Jurkat, Clone E6-1 (cell line): ENCODE results near the gene UNC5C.

Experiments
- DNase-seq: peaks from one replicate; pipeline ENCODE4 v3.0.0-alpha.2; 2011; ENCODE audit warnings: low read depth, low spot score
- H3K4me3 ChIP-seq: 2 replicates; pipeline ENCODE4 v1.5.1; 2011; ENCODE audit warnings: mild to moderate bottlenecking, low read length, control low read depth, moderate library complexity

Gene UNC5C

GRCh38 chr4:95499291-95499696 lies 49.5 kb downstream of the UNC5C start:
- H3K4me3 ChIP-seq = no peak overlapping the region
- DNase-seq = no peak

DNA sequence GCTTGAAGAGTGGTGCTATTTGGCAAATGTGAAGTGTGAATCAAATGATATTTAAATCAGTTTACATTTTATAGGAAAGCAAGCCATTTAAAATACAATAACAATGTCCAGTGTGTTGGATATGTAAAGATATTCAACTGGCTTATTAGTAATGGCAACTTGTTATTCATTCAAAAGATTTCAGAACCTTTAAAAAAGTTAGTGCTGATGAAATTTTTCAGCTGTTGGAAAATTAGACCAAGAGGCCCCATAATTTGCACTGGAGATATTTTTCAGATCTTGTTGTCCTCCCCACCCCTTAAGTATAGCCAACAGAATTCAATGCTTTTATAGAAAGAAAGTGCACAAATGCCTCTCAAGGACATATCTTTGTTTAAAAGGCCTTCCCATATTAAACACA lies 54.6 kb downstream of the UNC5C start:
- no peak overlapping the region for H3K4me3 ChIP-seq
- no peak for DNase-seq

DNA sequence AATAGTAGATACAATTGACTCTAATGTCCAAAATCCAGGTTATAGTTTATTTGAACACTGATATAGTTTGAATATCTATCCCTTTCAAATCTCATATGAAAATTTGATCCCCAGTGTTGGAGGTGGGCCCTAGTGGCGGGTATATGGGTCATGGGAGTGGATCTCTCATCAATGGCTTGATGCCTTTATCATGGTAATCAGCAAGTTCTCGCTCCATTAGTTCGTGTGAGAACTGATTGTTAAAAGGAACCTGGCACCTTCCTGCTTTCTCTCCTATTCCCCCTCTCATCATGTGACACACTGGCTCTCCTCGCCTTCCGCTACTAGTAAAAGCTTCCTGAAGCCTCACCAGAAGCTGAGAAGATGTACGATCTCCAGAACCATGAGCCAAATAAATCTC lies 70.1 kb downstream of the UNC5C start:
- H3K4me3 ChIP-seq = no peak overlapping the region
- no peak for DNase-seq

GRCh38 chr4:95476121-95476520 lies 72.7 kb downstream of the UNC5C start:
- no peak overlapping the region for H3K4me3 ChIP-seq
- DNase-seq = no peak

DNA sequence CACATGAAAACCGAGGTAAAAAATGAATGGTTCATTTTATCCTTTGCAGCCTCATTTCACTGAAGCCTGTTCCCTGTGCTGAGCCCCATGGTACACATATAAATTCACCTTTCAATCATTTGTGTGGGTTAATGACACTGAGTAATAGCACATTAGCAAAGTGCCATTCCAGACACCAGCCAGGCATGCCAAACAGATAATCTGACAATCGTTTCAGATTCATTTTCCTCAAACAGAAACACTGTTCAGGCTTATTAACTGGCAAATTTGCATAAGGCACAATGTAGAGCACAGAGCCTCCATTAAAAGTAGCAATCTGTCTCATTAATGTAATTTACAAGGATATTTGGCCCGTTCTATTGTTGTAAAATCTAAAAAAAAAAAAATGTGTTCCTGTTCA lies 76.2 kb downstream of the UNC5C start:
- H3K4me3 ChIP-seq = no peak overlapping the region
- no peak for DNase-seq

DNA sequence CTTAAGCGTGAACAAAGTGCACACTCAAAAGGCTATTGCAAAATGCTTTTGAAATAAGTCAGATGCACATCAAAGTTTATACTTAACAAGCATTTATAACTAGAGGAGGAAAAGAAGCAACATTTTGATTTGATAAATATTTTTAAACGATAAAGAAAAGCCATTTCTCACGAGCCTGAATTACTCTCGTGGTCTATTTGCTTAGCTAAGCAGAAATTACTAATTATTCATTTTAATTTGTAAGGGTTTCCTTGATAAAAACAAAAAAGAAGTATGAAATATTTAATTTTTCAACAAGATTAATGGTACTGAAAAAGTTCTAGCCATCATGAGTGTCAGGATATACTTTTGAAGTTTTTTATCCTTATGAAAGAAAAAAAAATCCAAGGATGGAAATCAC lies 78.2 kb downstream of the UNC5C start:
- no peak for DNase-seq

DNA sequence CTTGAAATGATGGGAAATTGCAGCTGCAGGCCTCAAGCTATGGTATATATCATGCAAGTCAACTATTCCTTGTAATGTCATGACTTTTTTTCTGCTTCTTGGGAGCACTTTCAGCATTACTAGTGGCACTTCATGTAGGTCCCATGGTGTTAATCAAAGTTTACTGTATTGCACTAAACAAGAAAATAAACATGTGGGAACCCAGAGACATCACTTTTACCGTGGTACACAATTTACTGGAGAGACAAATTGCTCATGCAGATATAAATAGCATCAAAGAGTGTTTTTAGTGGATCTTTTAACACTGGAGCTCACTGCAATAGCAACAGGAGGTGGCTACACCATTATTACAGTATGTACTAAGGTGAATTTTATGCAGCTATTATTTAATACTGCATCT lies 79.2 kb downstream of the UNC5C start:
- no peak overlapping the region for H3K4me3 ChIP-seq
- DNase-seq = no peak

More for the DNA sequence above, 78.2 kb downstream of the UNC5C start:
- H3K4me3 ChIP-seq = no peak overlapping the region

- DNase-seq = no peak
Observed at GRCh38 chr4:95466791-95467190, 82.0 kb downstream of the UNC5C start.

GRCh38 chr4:95465010-95465409 lies 83.8 kb downstream of the UNC5C start:
- no peak overlapping the region for H3K4me3 ChIP-seq
- DNase-seq = no peak

More at GRCh38 chr4:95466791-95467190, 82.0 kb downstream of the UNC5C start:
- H3K4me3 ChIP-seq = no peak overlapping the region

DNA sequence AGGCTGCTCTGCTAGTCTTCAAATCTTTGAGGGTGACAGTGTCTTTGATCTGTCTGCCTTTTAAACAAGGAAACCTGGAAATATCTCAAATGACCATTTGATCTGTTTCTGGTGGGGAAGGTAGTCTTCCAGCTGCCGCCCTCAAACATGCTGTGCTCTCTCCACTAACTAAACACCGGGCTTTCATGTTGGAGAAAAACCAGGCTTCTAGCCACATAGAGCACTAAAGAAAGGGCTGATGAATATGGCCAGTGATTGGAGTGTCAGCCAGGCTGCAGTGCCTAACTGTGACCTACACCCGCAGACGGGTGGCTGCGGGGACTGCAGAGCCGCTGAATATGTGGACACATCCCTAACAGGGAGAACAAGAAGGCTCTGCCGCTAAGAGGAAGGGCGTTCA lies 85.9 kb downstream of the UNC5C start:
- H3K4me3 ChIP-seq = no peak overlapping the region
- DNase-seq = no peak

GRCh38 chr4:95457353-95457752 lies 91.4 kb downstream of the UNC5C start:
- H3K4me3 ChIP-seq = no peak overlapping the region
- DNase-seq = no peak

DNA sequence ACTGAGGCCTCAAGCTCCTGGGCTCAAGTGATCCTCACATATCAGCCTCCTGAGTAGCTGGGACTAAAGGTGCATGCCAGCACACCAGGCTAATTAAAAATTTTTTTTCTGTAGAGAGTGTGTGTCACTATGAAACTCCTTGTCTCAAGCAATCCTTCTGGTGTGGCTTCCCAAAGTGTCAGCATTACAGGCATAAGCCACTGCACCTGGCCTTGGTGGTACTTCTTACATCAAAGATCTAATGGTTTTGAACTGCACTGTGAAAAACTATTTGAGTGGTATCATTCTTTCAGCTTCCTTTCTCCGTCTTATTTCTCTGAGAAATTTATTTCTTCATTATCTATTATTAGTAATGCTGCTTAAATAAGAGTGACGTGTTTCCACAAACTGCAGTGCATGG lies 98.5 kb downstream of the UNC5C start:
- H3K4me3 ChIP-seq = no peak overlapping the region
- DNase-seq = no peak

DNA sequence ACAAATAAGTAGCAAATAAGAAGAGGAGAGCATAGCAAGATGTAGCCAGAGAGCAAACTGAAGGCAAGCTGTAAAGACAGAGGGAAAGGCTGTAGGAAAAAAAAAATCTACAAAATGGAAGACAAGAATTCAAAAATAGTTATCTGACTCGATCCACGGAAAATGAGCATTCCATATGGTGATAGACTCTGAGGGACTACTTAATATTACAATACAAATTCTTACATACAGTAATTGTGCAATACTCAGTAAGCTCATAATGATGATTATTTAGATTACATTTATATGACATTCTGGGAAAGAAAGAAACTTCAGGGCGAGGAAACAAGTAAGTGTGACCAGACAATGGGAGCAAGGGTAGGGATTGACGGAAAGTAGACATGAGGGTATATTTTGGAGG lies 102.6 kb downstream of the UNC5C start:
- DNase-seq = no peak
- no peak overlapping the region for H3K4me3 ChIP-seq

DNA sequence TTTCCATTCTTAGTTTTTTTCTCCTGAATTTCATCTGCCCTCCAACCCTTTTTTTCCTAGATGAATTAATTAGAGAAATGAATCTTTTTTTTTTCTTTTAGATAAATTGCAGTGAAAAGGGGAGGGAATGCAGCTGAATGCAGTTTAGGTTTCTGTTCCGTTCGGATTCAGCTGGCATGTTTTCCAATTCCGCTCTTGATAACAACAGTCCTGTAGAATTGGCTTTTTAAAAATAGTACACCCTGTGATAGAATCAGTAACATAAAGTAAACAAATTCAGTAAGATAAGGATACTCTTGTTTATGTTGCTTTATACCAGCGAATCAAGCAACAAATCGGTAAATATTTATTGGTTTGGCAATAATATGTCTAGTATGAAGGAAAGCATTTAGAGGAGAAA lies 103.5 kb downstream of the UNC5C start:
- H3K4me3 ChIP-seq = no peak overlapping the region
- no peak for DNase-seq

DNA sequence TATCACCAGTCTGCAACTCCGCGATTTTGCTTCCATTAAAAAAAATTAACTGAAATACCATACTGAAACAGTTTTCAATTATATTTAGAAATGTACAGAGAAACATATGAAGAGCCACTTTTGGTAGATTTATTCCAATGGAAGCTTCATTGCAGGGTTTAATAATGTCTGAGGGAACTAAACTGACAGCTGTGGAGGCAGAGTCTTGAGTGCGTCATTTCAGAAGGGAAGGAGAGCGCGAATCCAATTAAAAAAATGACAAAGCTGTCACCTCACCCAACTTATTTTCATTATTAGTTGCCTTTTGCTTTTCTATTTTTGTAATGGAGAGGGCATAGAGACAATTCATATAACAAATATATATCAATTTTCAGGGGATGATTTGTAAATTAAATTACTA lies 104.0 kb downstream of the UNC5C start:
- H3K4me3 ChIP-seq = no peak overlapping the region
- no peak for DNase-seq

DNA sequence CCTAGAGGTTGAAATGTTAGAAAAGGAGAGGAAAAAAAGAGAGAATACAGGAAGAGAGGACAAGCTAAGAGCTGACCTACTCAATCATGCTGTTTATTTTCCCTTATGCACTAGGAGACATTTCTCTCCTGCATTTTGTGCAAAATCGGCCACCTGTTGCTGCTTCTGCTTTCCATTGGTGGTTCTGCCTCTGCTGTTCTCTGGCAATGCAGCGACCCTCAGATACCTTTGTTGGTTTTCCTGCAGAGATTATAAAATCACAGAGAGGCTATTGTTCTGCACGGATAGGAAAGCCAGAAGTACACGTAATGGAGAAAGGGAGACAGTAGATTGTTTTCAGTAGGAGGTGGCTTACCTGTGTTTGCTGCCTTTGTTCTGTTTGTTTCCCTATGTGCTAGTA lies 108.9 kb downstream of the UNC5C start:
- DNase-seq = no peak
- no peak overlapping the region for H3K4me3 ChIP-seq

DNA sequence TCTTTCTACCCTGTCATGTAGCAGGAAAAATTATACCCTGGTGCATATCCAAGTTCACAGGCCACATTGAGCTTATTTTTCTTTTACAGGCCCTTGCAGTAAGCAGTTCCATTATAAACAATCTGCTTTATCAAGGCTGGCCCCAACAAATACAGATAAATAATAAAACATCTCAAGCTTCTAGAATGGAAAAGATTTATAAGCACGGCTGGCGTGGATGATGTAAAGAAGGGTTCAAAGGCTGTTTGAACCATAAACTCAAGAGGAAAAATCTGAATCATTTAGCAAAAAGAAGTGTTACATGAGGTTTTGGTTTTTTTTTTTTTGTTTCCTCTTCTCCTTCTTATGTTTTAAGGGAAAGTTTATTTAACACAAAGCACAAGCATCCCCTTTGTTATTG lies 109.7 kb downstream of the UNC5C start:
- DNase-seq = no peak
- no peak overlapping the region for H3K4me3 ChIP-seq

DNA sequence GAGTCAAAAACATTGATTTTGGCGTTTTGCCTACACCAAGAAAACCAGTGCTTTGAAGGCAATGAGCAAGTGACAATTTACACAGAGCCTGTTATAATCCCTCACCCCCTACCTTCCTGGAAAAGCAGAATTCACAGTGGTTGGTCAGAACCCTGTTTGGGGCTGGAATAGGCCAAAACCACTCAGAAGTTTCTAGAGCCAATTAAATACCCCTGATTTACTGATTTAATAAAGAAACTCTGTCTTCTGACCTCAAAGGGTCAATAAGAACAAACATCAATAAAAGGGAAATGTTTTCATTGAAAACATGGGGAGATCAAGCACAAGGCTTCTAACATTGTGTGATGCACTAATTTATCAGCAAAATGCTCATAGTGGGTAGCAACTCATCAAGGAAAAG lies 116.3 kb downstream of the UNC5C start:
- no peak for DNase-seq
- H3K4me3 ChIP-seq = no peak overlapping the region

DNA sequence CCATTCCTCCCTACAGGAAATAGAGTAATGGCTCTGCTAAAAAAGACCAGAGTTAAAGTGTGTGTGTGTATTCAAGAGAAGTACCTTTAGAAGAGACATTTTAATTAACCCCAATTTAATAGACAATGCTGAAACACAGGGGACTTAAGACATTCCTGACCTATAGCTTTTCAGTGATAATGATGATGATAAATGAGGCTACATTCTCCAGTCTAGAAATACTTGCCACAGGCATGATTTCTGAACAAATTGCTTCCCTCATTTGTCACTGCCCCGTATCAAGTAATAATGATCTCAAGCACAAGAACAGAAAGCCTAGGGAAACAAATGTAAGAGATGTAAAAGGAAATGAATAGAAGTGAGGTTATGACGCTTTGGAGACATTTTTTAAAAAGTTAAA lies 117.1 kb downstream of the UNC5C start:
- no peak overlapping the region for H3K4me3 ChIP-seq
- DNase-seq = no peak

DNA sequence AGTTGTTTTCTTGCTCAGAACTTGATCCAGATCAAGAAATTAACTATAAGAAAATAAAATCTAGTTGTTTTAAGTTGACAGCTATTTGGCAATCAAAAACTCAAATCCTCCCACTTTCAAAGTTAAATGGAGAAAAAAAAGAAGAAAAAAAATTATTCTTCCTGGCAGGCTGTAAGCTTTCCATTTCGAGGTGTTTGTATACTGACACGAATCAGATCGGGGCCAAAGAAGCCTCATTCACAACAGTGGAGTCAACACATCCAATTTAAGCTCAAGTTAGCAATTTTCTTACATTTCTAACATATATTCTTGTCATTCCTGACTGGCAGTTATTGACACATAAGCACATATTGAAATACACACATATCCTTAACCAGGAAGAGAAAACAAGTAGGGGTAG lies 119.4 kb downstream of the UNC5C start:
- DNase-seq = no peak
- no peak overlapping the region for H3K4me3 ChIP-seq

DNA sequence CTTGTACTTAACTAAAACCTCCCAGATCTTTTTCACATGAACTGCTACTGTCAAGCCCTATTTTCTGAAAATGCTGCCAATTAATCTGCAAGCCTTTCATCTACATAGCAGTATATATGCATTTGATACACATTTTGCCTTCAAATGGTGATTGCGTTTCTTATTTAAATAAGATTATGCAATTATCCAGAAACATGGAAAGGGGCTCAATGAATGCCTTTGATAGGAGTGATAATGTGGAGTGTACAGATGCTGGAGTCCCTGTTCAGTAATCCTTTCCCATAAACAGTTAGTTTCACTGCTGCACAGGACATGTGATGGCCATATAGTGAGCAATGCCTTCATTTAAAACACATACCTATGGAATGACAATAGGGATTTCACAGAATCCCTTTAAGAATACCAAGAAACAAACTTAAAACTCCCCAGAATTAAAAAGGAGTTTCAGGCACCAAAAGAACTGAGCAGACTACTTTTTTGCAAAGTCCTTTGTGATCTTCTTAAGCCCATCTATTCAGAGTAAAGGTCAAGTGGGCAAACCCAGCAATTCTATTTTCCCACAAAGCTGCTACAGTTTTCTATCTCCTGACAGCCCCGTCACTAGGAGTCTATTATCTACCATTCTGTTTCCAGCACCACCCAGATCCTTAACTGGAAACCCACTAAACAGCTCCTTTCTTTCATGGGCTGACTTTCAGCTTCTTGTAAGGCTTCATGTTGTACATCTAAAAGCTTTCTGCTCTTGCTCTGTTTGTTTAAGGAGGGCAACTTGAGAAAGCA lies 120.3 kb downstream of the UNC5C start:
- H3K4me3 ChIP-seq = no peak overlapping the region
- DNase-seq = no peak
